GM13977 (cell line): Measurements from ENCODE around the gene ITPRIP.
A peak's percentile ranks its signal among the peaks of the same experiment; 100 is the strongest.

Source experiments
- DNase-seq: peaks from one replicate; pipeline ENCODE4 v3.0.0; 2012; ENCODE audit warnings: low spot score
- in situ Hi-C: fragments of 300-500 bp; cut with MboI; formaldehyde crosslinking; loops from one replicate; pipeline ENCODE4 v1.12.0; 2022; ENCODE audit warnings: low sequenced_read_pairs, low pct_unique_long_range_greater_than_20kb, mixed read lengths, inconsistent platforms; ENCODE audit not compliant: unreplicated experiment
- TF ChIP-seq, protein P1 (sequence below): IDR thresholded peaks from 2 replicates; pipeline ENCODE4 v1.5.1; 2012; ENCODE audit warnings: mild to moderate bottlenecking, control low read depth; ENCODE audit not compliant: insufficient read depth; ENCODE audit errors: extremely low read depth, missing control alignments

Gene ITPRIP

GRCh38 chr10:104284846-104285245, 53.4 kb downstream of the ITPRIP start:
- in situ Hi-C loops: no loop called here
- TF ChIP-seq, protein P1, sequence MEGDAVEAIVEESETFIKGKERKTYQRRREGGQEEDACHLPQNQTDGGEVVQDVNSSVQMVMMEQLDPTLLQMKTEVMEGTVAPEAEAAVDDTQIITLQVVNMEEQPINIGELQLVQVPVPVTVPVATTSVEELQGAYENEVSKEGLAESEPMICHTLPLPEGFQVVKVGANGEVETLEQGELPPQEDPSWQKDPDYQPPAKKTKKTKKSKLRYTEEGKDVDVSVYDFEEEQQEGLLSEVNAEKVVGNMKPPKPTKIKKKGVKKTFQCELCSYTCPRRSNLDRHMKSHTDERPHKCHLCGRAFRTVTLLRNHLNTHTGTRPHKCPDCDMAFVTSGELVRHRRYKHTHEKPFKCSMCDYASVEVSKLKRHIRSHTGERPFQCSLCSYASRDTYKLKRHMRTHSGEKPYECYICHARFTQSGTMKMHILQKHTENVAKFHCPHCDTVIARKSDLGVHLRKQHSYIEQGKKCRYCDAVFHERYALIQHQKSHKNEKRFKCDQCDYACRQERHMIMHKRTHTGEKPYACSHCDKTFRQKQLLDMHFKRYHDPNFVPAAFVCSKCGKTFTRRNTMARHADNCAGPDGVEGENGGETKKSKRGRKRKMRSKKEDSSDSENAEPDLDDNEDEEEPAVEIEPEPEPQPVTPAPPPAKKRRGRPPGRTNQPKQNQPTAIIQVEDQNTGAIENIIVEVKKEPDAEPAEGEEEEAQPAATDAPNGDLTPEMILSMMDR: no peak
- no peak for DNase-seq

GRCh38 chr10:104281694-104282093, 56.6 kb downstream of the ITPRIP start:
- TF ChIP-seq, protein P1: no peak
- DNase-seq: no peak
- in situ Hi-C loops: no loop called here

DNA sequence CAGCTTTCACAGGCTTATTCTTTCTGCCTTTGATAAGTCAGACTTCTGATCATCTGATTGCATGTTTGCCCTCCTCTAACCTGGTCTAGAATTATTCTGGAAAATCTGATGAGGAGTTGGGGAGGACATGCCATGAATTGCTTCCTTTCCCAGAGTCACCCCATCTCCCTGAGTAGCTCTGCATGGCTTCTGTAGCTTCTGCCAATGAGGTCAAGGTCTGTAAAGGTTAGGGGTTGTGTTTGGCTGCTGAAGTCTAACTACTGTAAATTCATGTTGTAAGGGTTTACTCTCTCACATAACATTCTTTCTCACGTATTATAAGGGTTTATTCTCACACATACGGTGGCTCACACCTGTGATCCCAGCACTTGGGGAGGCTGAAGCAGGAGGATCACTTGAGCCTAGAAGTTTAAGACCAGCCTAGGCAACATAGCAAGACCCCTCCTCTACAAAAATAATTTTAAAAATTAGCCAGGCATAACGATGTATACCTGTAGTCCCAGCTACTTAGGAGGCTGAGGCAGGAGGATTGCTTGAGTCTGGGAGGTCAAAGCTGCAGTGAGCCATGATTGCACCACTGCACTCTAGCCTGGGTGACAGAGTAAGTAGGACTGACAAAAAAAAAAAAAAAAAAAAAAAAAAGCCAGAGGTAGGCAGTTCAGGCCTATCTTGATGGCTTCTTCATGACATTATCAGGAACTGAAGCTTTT, 58.6 kb downstream of the ITPRIP start:
- TF ChIP-seq, protein P1: no peak
- in situ Hi-C loops: no loop called here
- no peak for DNase-seq

- in situ Hi-C loops: no loop called here
- TF ChIP-seq, protein P1: no peak
- DNase-seq: no peak
Measured at GRCh38 chr10:104277785-104278184, 60.5 kb downstream of the ITPRIP start.

DNA sequence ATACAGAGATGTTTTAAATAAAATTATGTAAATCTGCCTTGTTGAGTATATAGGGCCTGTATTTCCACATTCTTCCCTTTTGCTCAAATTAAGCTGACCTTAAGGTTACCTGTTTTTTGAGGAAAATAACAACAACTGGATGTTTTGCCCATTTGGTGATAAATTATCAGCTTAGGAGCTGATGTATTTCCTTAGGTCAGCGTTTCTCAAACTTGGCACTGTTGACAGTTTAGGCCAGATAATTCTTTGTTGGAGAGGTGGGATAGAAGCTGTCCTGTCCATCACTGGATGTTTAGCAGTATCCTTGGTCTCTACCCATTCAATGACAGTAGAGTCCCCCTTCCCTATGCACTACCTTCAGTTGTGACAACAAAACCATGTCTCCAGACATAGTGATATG, 62.1 kb downstream of the ITPRIP start:
- in situ Hi-C loops: no loop called here
- TF ChIP-seq, protein P1: no peak
- DNase-seq: no peak

DNA sequence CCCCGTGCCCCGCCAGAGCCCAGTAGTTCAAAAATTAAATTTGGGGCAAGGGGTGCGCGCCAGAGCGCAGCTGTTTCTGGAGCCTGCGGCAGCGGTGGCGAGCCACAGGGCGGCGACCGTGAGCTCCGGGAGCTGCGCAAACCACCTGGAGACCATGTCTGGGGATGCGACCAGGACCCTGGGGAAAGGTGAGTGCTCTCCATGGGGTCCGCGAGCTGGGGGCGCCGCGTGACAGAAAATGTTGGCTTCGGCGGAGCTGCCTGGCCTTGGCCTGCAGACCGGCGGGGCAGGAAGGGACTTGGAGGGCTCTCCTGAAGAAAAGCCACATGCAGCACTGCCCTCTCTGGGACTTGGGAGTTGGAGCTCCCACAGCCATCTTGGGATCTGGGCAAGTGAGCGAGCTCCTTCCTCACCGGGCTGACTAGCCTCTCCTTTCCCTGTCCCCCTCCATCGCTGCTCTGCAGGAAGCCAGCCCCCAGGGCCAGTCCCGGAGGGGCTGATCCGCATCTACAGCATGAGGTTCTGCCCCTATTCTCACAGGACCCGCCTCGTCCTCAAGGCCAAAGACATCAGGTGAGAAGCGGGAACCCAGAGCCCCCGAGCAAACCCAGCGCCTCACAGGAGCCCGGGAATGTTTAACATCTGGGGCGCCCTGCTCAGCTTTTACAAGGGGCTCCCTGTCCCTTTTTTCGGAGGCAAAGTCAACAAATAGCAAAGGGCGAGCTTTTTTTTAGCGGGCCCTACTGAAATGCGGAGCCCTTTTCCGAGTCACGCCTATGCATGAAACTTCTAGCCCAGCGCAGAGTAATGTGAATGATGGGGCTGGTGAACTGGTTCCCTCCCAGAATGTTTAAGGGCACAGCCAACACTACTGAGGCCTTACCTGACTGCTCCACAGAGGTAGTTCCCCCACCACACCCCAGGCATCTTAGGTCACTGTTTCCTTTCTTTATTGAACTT, 63.2 kb downstream of the ITPRIP start:
- TF ChIP-seq, protein P1: peak; percentile 78
- peak; percentile 63 for DNase-seq
- in situ Hi-C loops: no loop called here
